GM23338 (cell line): ENCODE results near the gene KRT1. TPM values are rescaled to one million over a fixed set of nuclear protein-coding genes. Genes with fewer than 3 reads are reported as not detected.

Source experiments
- ATAC-seq: fragments of 200-7000 bp; cut with Tn5 transposase; 3 replicates; pipeline ENCODE4 v1.9.1; 2020
- DNase-seq: peaks from one replicate; pipeline ENCODE4 v3.0.0-alpha.2; 2015; ENCODE audit warnings: low spot score
- H2AFZ ChIP-seq: fragments of 200-600 bp; sonication (generic); 2 replicates; pipeline ENCODE4 v1.8.0; 2016; ENCODE audit warnings: antibody characterized with exemption, mild to moderate bottlenecking, moderate library complexity
- H3F3A ChIP-seq: fragments of 200-600 bp; sonication (generic); replicated peaks from 2 replicates; pipeline ENCODE4 v1.8.0; 2017; ENCODE audit warnings: antibody characterized with exemption, mixed run types, low read depth
- H3K27ac ChIP-seq: fragments of 200-600 bp; sonication (generic); 2 replicates; pipeline ENCODE4 v1.6.1; 2016; ENCODE audit warnings: low read depth
- H3K27me3 ChIP-seq: fragments of 200-600 bp; sonication (generic); 2 replicates; pipeline ENCODE4 v1.8.0; 2016; ENCODE audit warnings: mild to moderate bottlenecking, mixed run types, moderate library complexity; ENCODE audit not compliant: insufficient read depth
- H3K36me3 ChIP-seq: fragments of 200-600 bp; sonication (generic); 2 replicates; pipeline ENCODE4 v1.8.0; 2016; ENCODE audit warnings: mild to moderate bottlenecking; ENCODE audit not compliant: insufficient read depth
- H3K4me1 ChIP-seq: fragments of 200-600 bp; sonication (generic); 2 replicates; pipeline ENCODE4 v1.8.0; 2016; ENCODE audit warnings: mild to moderate bottlenecking, moderate library complexity; ENCODE audit not compliant: insufficient read depth
- H3K4me2 ChIP-seq: fragments of 200-600 bp; sonication (generic); 2 replicates; pipeline ENCODE4 v1.7.1; 2017; ENCODE audit warnings: mixed run types
- H3K4me3 ChIP-seq: fragments of 200-600 bp; sonication (generic); 2 replicates; pipeline ENCODE4 v1.6.1; 2016; ENCODE audit warnings: mixed run types
- H3K79me2 ChIP-seq: fragments of 200-600 bp; sonication (generic); replicated peaks from 2 replicates; pipeline ENCODE4 v1.8.0; 2017; ENCODE audit warnings: mild to moderate bottlenecking; ENCODE audit not compliant: insufficient read depth
- H3K9me2 ChIP-seq: fragments of 200-600 bp; sonication (generic); 2 replicates; pipeline ENCODE4 v1.8.0; 2017; ENCODE audit not compliant: insufficient read depth
- H4K20me1 ChIP-seq: fragments of 200-600 bp; sonication (generic); replicated peaks from 2 replicates; pipeline ENCODE4 v1.8.0; 2017; ENCODE audit warnings: mild to moderate bottlenecking; ENCODE audit not compliant: insufficient read depth
- H3K27ac Mint-ChIP-seq: 2 replicates; pipeline ENCODE4 v1.8.0; 2020; ENCODE audit warnings: inconsistent platforms, mild to moderate bottlenecking, moderate library complexity, mixed read lengths
- H3K27me3 Mint-ChIP-seq: 3 replicates; pipeline ENCODE4 v1.8.0; 2022; ENCODE audit warnings: low read depth, mild to moderate bottlenecking, moderate library complexity, mixed read lengths, inconsistent platforms; ENCODE audit not compliant: insufficient read depth, poor library complexity
- H3K36me3 Mint-ChIP-seq: 3 replicates; pipeline ENCODE4 v1.8.0; 2021; ENCODE audit warnings: low read depth, mild to moderate bottlenecking, inconsistent platforms, moderate library complexity, mixed read lengths
- H3K4me1 Mint-ChIP-seq: 3 replicates; pipeline ENCODE4 v1.8.0; 2020; ENCODE audit warnings: mild to moderate bottlenecking, inconsistent platforms, mixed read lengths
- H3K4me3 Mint-ChIP-seq: 3 replicates; pipeline ENCODE4 v1.8.0; 2021; ENCODE audit warnings: moderate library complexity, mild to moderate bottlenecking, inconsistent platforms, mixed read lengths
- H3K9me3 Mint-ChIP-seq: 3 replicates; pipeline ENCODE4 v1.8.0; 2020; ENCODE audit warnings: moderate library complexity, mild to moderate bottlenecking, inconsistent platforms, mixed read lengths
- CREB1 ChIP-seq: fragments of 250-450 bp; sonication (Bioruptor Pico); IDR thresholded peaks from 2 replicates; pipeline ENCODE4 v1.5.0; 2020; ENCODE audit warnings: low read depth, mild to moderate bottlenecking, moderate library complexity
- EZH2 ChIP-seq: fragments of 200-600 bp; sonication (generic); IDR thresholded peaks from one replicate; pipeline ENCODE4 v1.8.0; 2017; ENCODE audit warnings: antibody characterized with exemption, mild to moderate bottlenecking, low read depth; ENCODE audit not compliant: unreplicated experiment
- EZH2phosphoT487 ChIP-seq: fragments of 200-600 bp; sonication (generic); IDR thresholded peaks from one replicate; pipeline ENCODE4 v1.8.1; 2018; ENCODE audit warnings: antibody characterized with exemption; ENCODE audit not compliant: unreplicated experiment
- POLR2AphosphoS5 ChIP-seq: IDR thresholded peaks from 2 replicates; pipeline ENCODE4 v1.6.1; 2016; ENCODE audit warnings: antibody characterized with exemption, low read depth
- STAT1 ChIP-seq: IDR thresholded peaks from one replicate; pipeline ENCODE4 v1.6.1; 2016; ENCODE audit warnings: antibody characterized with exemption; ENCODE audit not compliant: unreplicated experiment
- ZNF114 ChIP-seq: fragments of 250-450 bp; sonication (Bioruptor Pico); IDR thresholded peaks from 2 replicates; pipeline ENCODE4 v1.5.0; 2020; ENCODE audit warnings: mild to moderate bottlenecking, moderate library complexity
- ZNF331 ChIP-seq: fragments of 250-450 bp; sonication (Bioruptor Pico); IDR thresholded peaks from 2 replicates; pipeline ENCODE4 v1.5.0; 2020; ENCODE audit warnings: low read depth, mild to moderate bottlenecking, moderate library complexity
- polyA plus RNA-seq: library from polyadenylated mRNA; unstranded; fragments of >200 nt; fragmentation: Nextera tagmentation; extraction: Ambion mirVana; gene quantifications from 2 replicates; pipeline ENCODE4 v1.2.1, GENCODE V29; 2016
- total RNA-seq: library from RNA; depleted of rRNA; stranded (reverse); fragments of >200 nt; shearing (Covaris generic); gene quantifications from 2 replicates; pipeline ENCODE4 v1.2.3, GENCODE V29; 2014
- TF ChIP-seq, protein P1 (sequence below), 2 experiments: fragments of 200-600 bp in 1 of 2; sonication (generic) in 1 of 2; conservative IDR thresholded peaks; 2 replicates each; pipeline versions ENCODE4 v1.5.1 to v1.6.1; 2016 to 2017; ENCODE audit warnings: antibody characterized with exemption in 2 of 2, low read depth in 2 of 2, mild to moderate bottlenecking in 2 of 2, moderate library complexity in 1 of 2
- TF ChIP-seq, protein P2 (sequence below): fragments of 250-450 bp; sonication (Bioruptor Pico); IDR thresholded peaks from 2 replicates; pipeline ENCODE4 v1.5.0; 2020; ENCODE audit warnings: mild to moderate bottlenecking, moderate library complexity
- TF ChIP-seq, protein P3 (sequence below): IDR thresholded peaks from one replicate; pipeline ENCODE4 v1.6.1; 2018; ENCODE audit warnings: antibody characterized with exemption; ENCODE audit not compliant: unreplicated experiment

Gene KRT1
- total and polyA plus RNA-seq, 2 experiments from 2014 or later, result not detected

DNA sequence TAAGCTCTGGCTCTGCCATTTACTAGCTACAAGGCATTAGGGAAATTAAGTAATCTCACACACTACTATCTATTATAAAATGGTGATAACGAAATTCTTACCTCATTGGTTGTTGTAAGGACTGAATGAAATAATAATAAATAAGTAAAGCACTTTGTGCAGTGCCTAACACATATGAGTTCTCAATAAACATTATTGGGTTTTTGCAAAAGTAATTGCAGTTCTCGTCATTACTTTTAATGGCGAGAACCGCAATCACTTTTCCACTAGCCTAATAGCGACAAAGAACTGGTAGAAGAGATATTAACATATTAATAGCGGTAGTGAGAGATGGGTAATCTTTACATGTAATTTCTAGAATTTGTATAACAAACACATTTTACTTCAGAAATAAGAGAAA lies 13.9 kb upstream of the KRT1 start:
- Mint-ChIP-seq H3K27me3 (peaks cover 20% of the 10 kb centered on the region), H3K36me3 (no peaks in the 10 kb centered on the region), H3K27ac (no peak overlapping the region), H3K4me1 (peaks cover 19% of the 10 kb centered on the region), H3K4me3 (no peak overlapping the region), H3K9me3 (no peaks in the 10 kb centered on the region)
- Histone ChIP-seq H3K4me3 (no peak overlapping the region), H3K4me2 (no peak overlapping the region), H3K36me3 (no peaks in the 10 kb centered on the region), H3K27me3 (peaks cover 28% of the 10 kb centered on the region), H3F3A (no peaks in the 10 kb centered on the region), H2AFZ (no peak overlapping the region), H3K79me2 (no peaks in the 10 kb centered on the region), H3K9me2 (no peaks in the 10 kb centered on the region), H3K27ac (no peak overlapping the region), H3K4me1 (peaks cover 16% of the 10 kb centered on the region), H4K20me1 (no peaks in the 10 kb centered on the region)
- ATAC-seq, result no peak
- no peak for DNase-seq
- TF ChIP-seq EZH2, result no peak
- TF ChIP-seq ZNF114, result no peak

- H2AFZ ChIP-seq, result no peak overlapping the region
- Mint-ChIP-seq H3K36me3 (no peaks in the 10 kb centered on the region), H3K27me3 (peaks cover 26% of the 10 kb centered on the region), H3K4me1 (peaks cover 15% of the 10 kb centered on the region), H3K4me3 (no peak overlapping the region), H3K9me3 (no peaks in the 10 kb centered on the region), H3K27ac (no peak overlapping the region)
- H3K9me2 ChIP-seq, result no peaks in the 10 kb centered on the region
- peaks cover 14% of the 10 kb centered on the region for H3K4me1 ChIP-seq
- H3K4me2 ChIP-seq, result no peak overlapping the region
- DNase-seq (no peak), ATAC-seq (no peak)
- peaks cover 28% of the 10 kb centered on the region for H3K27me3 ChIP-seq
- H4K20me1 ChIP-seq, result no peaks in the 10 kb centered on the region
- H3K4me3 ChIP-seq, result no peak overlapping the region
- H3K36me3 ChIP-seq, result no peaks in the 10 kb centered on the region
- H3K79me2 ChIP-seq, result no peaks in the 10 kb centered on the region
- no peaks in the 10 kb centered on the region for H3F3A ChIP-seq
- no peak overlapping the region for H3K27ac ChIP-seq
- TF ChIP-seq, protein P1, sequence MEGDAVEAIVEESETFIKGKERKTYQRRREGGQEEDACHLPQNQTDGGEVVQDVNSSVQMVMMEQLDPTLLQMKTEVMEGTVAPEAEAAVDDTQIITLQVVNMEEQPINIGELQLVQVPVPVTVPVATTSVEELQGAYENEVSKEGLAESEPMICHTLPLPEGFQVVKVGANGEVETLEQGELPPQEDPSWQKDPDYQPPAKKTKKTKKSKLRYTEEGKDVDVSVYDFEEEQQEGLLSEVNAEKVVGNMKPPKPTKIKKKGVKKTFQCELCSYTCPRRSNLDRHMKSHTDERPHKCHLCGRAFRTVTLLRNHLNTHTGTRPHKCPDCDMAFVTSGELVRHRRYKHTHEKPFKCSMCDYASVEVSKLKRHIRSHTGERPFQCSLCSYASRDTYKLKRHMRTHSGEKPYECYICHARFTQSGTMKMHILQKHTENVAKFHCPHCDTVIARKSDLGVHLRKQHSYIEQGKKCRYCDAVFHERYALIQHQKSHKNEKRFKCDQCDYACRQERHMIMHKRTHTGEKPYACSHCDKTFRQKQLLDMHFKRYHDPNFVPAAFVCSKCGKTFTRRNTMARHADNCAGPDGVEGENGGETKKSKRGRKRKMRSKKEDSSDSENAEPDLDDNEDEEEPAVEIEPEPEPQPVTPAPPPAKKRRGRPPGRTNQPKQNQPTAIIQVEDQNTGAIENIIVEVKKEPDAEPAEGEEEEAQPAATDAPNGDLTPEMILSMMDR (conservative IDR thresholded peaks at IDR 0.05; ENCODE audit: low read depth in 2 of 2), result no peak
- TF ChIP-seq EZH2 (no peak), STAT1 (no peak), EZH2phosphoT487 (no peak), POLR2AphosphoS5 (no peak), ZNF331 (CRISPR knock-in tag) (no peak), CREB1 (no peak)
- TF ChIP-seq, protein P2, sequence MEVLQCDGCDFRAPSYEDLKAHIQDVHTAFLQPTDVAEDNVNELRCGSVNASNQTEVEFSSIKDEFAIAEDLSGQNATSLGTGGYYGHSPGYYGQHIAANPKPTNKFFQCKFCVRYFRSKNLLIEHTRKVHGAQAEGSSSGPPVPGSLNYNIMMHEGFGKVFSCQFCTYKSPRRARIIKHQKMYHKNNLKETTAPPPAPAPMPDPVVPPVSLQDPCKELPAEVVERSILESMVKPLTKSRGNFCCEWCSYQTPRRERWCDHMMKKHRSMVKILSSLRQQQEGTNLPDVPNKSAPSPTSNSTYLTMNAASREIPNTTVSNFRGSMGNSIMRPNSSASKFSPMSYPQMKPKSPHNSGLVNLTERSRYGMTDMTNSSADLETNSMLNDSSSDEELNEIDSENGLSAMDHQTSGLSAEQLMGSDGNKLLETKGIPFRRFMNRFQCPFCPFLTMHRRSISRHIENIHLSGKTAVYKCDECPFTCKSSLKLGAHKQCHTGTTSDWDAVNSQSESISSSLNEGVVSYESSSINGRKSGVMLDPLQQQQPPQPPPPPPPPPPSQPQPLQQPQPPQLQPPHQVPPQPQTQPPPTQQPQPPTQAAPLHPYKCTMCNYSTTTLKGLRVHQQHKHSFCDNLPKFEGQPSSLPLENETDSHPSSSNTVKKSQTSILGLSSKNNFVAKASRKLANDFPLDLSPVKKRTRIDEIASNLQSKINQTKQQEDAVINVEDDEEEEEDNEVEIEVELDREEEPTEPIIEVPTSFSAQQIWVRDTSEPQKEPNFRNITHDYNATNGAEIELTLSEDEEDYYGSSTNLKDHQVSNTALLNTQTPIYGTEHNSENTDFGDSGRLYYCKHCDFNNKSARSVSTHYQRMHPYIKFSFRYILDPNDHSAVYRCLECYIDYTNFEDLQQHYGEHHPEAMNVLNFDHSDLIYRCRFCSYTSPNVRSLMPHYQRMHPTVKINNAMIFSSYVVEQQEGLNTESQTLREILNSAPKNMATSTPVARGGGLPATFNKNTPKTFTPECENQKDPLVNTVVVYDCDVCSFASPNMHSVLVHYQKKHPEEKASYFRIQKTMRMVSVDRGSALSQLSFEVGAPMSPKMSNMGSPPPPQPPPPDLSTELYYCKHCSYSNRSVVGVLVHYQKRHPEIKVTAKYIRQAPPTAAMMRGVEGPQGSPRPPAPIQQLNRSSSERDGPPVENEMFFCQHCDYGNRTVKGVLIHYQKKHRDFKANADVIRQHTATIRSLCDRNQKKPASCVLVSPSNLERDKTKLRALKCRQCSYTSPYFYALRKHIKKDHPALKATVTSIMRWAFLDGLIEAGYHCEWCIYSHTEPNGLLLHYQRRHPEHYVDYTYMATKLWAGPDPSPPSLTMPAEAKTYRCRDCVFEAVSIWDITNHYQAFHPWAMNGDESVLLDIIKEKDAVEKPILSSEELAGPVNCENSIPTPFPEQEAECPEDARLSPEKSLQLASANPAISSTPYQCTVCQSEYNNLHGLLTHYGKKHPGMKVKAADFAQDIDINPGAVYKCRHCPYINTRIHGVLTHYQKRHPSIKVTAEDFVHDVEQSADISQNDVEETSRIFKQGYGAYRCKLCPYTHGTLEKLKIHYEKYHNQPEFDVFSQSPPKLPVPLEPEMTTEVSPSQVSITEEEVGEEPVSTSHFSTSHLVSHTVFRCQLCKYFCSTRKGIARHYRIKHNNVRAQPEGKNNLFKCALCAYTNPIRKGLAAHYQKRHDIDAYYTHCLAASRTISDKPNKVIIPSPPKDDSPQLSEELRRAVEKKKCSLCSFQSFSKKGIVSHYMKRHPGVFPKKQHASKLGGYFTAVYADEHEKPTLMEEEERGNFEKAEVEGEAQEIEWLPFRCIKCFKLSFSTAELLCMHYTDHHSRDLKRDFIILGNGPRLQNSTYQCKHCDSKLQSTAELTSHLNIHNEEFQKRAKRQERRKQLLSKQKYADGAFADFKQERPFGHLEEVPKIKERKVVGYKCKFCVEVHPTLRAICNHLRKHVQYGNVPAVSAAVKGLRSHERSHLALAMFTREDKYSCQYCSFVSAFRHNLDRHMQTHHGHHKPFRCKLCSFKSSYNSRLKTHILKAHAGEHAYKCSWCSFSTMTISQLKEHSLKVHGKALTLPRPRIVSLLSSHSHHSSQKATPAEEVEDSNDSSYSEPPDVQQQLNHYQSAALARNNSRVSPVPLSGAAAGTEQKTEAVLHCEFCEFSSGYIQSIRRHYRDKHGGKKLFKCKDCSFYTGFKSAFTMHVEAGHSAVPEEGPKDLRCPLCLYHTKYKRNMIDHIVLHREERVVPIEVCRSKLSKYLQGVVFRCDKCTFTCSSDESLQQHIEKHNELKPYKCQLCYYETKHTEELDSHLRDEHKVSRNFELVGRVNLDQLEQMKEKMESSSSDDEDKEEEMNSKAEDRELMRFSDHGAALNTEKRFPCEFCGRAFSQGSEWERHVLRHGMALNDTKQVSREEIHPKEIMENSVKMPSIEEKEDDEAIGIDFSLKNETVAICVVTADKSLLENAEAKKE (CRISPR knock-in tag), result no peak
- TF ChIP-seq, protein P3, sequence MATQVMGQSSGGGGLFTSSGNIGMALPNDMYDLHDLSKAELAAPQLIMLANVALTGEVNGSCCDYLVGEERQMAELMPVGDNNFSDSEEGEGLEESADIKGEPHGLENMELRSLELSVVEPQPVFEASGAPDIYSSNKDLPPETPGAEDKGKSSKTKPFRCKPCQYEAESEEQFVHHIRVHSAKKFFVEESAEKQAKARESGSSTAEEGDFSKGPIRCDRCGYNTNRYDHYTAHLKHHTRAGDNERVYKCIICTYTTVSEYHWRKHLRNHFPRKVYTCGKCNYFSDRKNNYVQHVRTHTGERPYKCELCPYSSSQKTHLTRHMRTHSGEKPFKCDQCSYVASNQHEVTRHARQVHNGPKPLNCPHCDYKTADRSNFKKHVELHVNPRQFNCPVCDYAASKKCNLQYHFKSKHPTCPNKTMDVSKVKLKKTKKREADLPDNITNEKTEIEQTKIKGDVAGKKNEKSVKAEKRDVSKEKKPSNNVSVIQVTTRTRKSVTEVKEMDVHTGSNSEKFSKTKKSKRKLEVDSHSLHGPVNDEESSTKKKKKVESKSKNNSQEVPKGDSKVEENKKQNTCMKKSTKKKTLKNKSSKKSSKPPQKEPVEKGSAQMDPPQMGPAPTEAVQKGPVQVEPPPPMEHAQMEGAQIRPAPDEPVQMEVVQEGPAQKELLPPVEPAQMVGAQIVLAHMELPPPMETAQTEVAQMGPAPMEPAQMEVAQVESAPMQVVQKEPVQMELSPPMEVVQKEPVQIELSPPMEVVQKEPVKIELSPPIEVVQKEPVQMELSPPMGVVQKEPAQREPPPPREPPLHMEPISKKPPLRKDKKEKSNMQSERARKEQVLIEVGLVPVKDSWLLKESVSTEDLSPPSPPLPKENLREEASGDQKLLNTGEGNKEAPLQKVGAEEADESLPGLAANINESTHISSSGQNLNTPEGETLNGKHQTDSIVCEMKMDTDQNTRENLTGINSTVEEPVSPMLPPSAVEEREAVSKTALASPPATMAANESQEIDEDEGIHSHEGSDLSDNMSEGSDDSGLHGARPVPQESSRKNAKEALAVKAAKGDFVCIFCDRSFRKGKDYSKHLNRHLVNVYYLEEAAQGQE, result no peak
Measured at GRCh38 chr12:52693261-52693660, 13.1 kb upstream of the KRT1 start.
